NCI-H526 treated with DMSO at 0.1 percent for 48 hours (cell line): ENCODE data around the gene TCERG1.

Experiments used
- DNase-seq: peaks from one replicate; lab custom pipeline; 2025; lab: John Stamatoyannopoulos, UW

The TCERG1 gene

GRCh38 chr5:146446861-146447733 lies at the start of gene TCERG1:
Gene TCERG1 (plus strand): TSS chr5:146447333. CDS start chr5:146447350, 17 bp downstream.
- DNase-seq, result peak; percentile 99

GRCh38 chr5:146398826-146399225 lies 48.3 kb upstream of the TCERG1 start:
- no peak for DNase-seq

GRCh38 chr5:146399481-146399880 lies 47.7 kb upstream of the TCERG1 start:
- no peak for DNase-seq

GRCh38 chr5:146400201-146400600 lies 46.9 kb upstream of the TCERG1 start:
- no peak for DNase-seq

GRCh38 chr5:146401021-146401420 lies 46.1 kb upstream of the TCERG1 start:
- no peak for DNase-seq

GRCh38 chr5:146402949-146403348 lies 44.2 kb upstream of the TCERG1 start:
- no peak for DNase-seq

GRCh38 chr5:146409054-146409671 lies 38.0 kb upstream of the TCERG1 start:
- DNase-seq, result no peak

GRCh38 chr5:146410272-146410671 lies 36.9 kb upstream of the TCERG1 start:
- no peak for DNase-seq

- DNase-seq, result no peak
Observed at GRCh38 chr5:146419696-146420095, 27.4 kb upstream of the TCERG1 start.

- no peak for DNase-seq
Observed at GRCh38 chr5:146425023-146425422, 22.1 kb upstream of the TCERG1 start.

- DNase-seq, result no peak
Observed at GRCh38 chr5:146426305-146426704, 20.8 kb upstream of the TCERG1 start.

- peak; percentile 30 for DNase-seq
Observed at GRCh38 chr5:146426853-146427618, 20.1 kb upstream of the TCERG1 start.

- no peak for DNase-seq
Observed at GRCh38 chr5:146427619-146427997, 19.5 kb upstream of the TCERG1 start.

- peak; percentile 18 for DNase-seq
Observed at GRCh38 chr5:146428658-146429057, 18.5 kb upstream of the TCERG1 start.

GRCh38 chr5:146440353-146440752 lies 6.8 kb upstream of the TCERG1 start:
- no peak for DNase-seq

GRCh38 chr5:146440870-146441495 lies 6.2 kb upstream of the TCERG1 start:
- DNase-seq, result no peak

- DNase-seq, result no peak
Observed at GRCh38 chr5:146441896-146442295, 5.2 kb upstream of the TCERG1 start.

- DNase-seq, result no peak
Observed at GRCh38 chr5:146447734-146448380, 724 bp downstream of the TCERG1 start.

GRCh38 chr5:146448783-146449519 lies 1.8 kb downstream of the TCERG1 start:
- DNase-seq, result no peak

GRCh38 chr5:146450002-146450401 lies 2.9 kb downstream of the TCERG1 start:
- no peak for DNase-seq

GRCh38 chr5:146451411-146451810 lies 4.3 kb downstream of the TCERG1 start:
- DNase-seq, result no peak
